ENCODE data around the gene PLCD1.

DNA sequence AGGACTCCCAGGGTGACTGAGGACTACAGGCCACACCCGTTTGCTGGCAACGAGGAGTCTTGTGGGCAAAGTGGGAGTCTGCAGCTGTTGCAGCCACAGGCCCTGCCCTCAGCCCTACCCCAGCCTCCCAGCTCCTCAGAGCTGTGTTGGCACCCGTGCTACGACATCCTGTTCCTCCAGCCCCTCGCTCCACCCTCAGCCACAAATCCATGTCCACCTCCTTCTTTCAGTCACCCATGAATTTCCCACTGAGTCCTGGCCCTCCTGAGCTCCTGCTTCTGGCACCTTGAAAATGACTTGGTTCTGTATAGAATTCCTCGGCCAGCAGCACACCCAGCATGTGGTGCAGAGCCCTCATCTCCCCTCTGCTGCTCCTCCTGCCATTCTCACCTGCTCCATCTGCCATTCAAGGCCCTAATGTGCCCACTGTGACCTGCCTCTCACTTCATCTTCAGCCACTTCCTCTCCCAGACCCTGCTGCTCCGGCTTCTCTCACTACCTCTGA is 59.8 kb downstream of the PLCD1 start:
- TF ChIP-seq CTCF (IDR thresholded peaks at IDR 0.05) (no peak), POLR2AphosphoS5 (IDR thresholded peaks at IDR 0.05) (no peak)

Measured in gastroesophageal sphincter (tissue), 3 donors.